Right kidney (tissue), 1 donor: ENCODE results near the gene CNOT2.
A peak's percentile ranks its signal among the peaks of the same experiment; 100 is the strongest.

Source experiments
- DNase-seq: peaks from one replicate; pipeline ENCODE4 v3.0.0-alpha.2; 2016

CNOT2 gene

GRCh38 chr12:70249903-70250302, 6.7 kb downstream of the CNOT2 start:
- no peak for DNase-seq

GRCh38 chr12:70251226-70251625, 8.0 kb downstream of the CNOT2 start:
- no peak for DNase-seq

DNA sequence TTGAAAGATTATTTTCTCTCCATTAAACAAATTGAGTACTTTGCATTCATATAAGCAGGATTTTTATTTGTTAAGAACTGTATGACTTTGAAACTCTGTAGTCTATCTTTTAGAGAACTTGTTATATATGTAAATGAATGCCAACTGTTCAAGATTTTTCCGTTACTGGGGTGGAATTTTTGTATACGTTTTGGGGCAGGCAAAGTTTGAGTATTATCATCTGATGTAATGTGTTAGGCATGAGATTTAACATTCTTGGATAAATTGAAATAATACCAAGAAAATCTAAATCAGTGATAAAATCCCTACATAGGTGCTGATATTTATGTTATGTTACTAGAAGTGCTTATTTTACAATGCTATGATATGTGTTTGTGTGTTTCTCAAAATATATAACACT, 8.4 kb downstream of the CNOT2 start:
- no peak for DNase-seq

DNA sequence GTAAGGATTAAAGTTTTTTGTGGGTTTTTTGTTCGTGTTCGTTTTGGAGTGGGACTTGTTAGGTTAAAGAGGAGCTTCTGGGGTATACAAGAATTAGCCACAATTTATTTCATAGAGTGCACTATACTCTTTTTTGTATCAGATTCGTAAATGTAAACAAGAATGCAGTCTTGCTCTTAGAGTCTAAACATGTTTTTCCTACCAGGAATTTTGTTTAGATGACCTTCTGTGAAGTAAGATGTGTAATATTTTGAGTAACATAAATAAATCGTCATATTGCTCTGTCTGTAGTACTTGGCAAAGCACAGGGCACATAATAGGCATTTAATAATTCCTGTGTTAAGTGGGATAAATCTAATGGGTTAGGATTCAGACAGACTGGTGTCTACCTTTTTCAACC, 9.6 kb downstream of the CNOT2 start:
- DNase-seq = no peak

- DNase-seq = no peak
These were observed 11.0 kb downstream of the CNOT2 start for GRCh38 chr12:70254225-70254624.

GRCh38 chr12:70254846-70255245, 11.6 kb downstream of the CNOT2 start:
- DNase-seq = no peak

DNA sequence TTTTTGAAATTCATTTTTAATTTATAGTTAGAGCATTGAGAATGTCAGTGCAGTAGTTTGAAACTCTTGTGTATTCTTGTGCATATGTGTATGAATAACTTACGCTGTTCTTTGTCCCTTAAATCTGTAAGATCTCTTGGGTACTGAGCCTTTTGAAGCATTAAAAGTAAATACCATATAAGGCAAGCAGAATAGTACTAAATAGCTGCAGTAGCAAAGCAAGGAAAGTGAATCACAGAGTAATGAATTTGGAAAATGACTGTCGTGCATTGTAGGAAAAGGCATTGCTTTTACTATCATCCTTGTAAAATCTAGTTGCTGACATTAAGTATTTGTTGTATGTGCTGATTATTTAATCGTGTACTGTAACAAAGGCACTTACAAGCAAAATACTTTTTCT, 12.1 kb downstream of the CNOT2 start:
- DNase-seq = no peak

DNA sequence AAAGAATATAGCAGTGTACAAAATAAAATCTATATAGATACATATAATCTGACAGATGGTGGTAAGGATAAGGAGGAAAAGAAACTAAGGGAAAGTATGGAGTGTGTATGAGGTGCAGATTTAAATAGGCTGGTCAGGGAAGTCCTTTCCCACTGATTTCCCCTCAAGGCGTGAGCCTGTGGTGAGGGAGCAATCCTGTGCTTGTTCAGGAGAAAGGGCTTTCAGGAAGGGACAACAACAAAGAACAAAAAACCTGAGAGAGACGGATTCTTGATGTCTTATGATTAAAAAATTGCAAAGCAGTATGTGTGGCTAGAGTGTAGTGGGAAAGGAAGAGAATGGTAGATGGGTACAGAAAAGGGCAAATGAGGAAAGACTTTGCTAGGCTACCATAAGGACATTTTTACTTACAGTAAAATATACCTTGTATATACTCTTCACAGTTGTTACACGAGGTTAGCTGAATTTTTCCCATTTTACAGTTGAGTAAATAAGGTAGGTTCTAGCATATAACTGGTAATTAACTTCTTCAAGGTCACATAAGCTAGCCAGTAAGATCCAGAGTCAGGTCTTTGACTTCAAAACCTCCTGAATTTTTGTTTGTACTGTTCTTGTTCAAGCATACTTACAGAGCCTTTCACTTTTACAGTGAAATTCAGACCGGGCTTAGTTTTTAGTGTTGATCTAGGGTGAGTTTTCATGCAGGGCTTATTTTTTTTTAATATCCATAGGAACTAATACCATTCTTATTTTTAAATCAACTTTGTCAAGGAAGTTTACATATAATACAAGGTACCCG, 15.6 kb downstream of the CNOT2 start:
- no peak for DNase-seq

- no peak for DNase-seq
These were observed 17.4 kb downstream of the CNOT2 start for GRCh38 chr12:70260646-70261045.

DNA sequence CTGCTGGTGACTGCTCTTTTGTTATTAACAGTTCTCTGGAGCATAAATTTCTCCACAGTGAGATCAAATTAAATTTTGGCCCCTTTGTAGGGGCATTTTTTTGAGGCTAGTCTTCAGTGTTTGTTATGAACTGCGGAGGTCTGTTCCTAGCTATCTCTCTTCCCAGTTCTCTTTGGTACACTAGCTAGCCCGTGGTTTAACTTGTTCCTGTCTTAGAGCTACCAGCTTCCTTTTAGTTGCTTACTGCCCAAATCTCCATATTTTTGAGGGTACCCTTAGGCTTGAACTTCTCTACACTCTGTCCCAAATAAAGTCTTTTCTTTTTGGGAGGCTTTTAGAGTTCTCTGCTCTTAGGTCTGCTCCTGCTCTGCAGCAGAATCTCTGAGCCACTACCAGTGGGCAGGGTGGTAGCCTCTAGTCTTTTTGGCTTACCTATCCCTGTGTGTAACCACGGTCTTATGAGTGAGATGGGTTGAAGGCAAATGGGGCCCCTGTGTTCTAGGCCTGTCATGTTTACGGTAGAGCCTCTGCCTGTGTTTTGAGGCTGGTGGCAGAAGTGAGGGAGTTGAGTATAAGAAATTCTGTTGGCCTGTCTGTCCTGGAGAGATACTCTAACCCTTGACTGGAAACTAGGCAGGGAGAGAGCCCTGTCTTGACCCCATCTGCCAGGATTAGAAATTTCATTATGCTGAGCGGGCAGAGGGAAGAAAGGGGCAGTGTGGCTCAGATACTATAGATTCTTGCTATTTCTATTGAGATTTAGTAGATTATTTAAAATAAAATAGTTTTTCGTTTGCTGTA, 21.0 kb downstream of the CNOT2 start:
- no peak for DNase-seq

DNA sequence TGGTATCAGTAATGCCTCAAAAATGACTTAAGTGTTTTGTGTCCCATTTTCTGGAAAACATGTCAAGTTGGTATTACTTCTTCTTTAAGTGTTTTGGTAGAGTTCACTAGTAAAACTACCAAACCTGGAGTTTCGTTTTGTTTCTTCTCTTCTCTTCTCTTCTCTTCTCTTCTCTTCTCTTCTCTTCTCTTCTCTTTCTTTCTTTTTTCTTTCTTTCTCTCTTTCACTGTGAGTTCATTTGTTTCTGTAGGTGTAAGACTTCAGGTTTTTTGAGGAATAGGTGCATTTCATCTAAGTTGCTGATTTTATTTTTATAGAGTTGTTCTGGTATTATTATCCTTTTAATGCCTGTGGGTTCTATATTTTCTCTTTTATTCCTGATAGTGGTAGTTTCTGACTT, 21.9 kb downstream of the CNOT2 start:
- DNase-seq = no peak

DNA sequence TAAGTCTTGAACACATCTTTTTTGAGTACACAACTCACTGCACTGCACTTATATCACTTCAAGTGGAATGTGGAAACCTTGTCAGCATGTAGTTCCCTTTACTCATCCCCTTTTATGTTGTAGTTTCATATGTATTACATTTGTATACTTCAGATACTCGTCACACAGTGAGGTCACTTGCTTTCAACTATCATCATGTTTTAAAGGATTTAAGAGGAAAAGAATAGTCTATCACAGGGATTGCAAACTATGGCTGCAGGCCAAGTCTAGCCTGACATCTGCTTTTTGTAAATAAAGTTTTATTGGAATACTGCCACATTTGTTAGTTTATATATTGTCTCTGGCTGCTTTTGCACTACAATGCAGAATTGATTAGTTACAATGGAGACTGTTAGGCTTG, 24.3 kb downstream of the CNOT2 start:
- DNase-seq = no peak

GRCh38 chr12:70268972-70269371, 25.7 kb downstream of the CNOT2 start:
- no peak for DNase-seq

- DNase-seq = no peak
These were observed 26.9 kb downstream of the CNOT2 start for GRCh38 chr12:70270108-70270507.

DNA sequence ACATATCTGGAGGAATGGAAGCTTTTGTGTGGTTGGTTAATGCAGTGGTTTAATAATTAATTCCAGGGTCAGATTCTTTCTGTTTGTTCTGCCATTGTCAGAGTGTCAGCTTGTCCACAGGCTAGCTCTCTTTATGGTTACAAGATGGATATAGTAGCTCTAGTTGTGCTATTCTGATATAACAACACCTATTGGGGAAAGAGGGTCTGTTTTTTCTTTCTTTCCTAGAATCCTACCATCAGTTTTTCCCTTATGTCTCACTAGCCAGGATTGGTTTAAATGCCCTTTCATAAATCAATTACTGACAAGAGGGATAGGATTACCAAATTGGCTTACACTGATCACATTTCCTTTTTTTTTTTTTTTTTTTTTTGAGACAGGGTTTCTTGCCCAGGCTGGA, 27.8 kb downstream of the CNOT2 start:
- peak; percentile 15 for DNase-seq

GRCh38 chr12:70272510-70272909, 29.3 kb downstream of the CNOT2 start:
- DNase-seq = no peak

DNA sequence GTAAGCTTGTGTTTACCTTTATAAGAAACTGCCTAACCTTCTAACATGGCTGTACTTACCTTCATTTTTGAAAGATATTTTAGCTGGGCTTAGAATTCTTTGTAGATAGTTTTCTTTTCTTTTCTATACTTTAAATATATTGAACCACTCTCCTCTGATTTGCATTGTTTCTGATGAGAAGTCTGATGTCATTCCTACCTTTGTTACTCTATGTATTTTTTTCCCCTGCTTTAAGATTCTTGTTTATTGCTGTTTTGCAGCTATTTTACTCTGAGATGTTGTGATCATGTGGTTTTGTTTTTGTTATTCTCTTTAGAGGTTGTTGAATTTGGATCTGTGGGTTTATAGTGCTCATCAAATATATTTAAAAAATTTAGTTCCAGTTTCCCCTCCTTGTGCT, 31.8 kb downstream of the CNOT2 start:
- no peak for DNase-seq

GRCh38 chr12:70277973-70278372, 34.7 kb downstream of the CNOT2 start:
- DNase-seq = no peak

DNA sequence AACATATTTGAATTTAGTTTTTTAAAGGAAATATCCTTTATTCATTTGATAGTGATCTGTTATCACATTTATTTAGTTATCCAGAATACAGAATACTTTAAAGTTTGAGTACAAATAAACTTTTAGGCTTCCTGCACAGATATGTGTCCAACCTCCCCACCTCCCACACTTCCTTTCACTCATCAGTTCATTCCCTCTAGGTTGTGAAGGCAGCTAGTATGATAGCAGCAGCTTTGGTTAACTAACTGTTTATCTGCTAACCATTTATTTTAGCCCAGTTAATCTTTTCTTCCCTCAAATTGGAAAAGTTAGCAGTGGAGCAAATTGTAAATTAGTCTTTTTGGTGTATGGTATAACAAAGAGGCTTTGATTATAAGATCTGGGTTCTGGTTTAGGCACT, 35.7 kb downstream of the CNOT2 start:
- DNase-seq = no peak

GRCh38 chr12:70283232-70283631, 40.0 kb downstream of the CNOT2 start:
- no peak for DNase-seq

GRCh38 chr12:70288817-70289216, 45.6 kb downstream of the CNOT2 start:
- DNase-seq = no peak

GRCh38 chr12:70290116-70290515, 46.9 kb downstream of the CNOT2 start:
- no peak for DNase-seq

DNA sequence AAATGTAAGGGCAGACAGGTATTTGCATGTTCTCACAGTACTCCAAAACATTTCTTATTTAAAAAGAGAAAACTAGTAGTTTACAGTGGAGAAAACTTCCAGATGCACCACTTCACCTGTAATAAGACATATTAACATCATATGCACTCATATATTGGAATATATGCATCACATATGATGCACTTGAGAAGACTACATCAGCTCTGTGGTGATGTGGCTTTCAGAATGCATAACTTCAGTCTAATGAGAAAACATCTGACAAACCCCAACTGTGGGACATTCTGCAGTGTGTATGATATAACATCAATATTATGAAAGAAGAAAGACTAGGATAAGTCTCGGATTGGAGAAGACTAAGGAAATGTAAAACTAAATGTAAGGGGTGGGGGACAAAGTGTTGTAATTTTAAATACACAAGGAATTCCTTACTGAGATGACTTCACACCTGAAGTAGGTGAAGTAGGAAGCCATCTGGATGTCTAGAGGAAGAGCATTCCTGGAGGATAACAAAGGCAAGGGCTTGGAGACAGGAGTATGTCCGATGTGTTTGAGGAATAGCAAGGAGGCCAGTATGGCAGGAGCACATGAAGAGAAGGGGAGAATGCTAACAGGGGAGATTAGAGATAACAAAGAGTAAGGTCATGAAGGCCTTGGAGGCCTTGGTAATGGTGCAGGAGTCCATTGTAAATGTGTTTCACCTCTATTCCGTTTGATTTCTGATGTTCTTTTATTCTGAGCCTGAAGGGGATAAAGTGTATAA, 49.0 kb downstream of the CNOT2 start:
- DNase-seq = no peak
